ENCODE results near the gene P4HTM.

DNA sequence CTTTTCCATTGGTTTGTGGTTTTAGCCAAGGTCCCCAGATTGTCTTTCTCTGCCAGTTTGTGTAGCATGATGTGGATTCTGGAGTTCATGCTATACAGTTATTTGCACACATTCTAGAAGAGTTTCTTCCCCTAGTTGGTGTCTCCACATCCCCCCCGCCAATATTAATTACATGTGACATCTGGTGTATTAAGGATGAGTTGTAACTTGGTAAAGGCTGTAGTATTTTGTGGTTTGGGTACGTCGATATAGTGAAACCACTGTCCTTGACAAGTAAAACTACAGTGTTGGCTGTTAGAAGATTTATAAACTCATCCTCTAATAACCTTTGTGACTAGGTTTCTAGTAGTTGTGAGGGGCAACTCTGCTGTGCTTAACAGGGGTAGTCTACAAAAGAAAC is 23.7 kb upstream of the P4HTM start:
- TF ChIP-seq, protein P1, sequence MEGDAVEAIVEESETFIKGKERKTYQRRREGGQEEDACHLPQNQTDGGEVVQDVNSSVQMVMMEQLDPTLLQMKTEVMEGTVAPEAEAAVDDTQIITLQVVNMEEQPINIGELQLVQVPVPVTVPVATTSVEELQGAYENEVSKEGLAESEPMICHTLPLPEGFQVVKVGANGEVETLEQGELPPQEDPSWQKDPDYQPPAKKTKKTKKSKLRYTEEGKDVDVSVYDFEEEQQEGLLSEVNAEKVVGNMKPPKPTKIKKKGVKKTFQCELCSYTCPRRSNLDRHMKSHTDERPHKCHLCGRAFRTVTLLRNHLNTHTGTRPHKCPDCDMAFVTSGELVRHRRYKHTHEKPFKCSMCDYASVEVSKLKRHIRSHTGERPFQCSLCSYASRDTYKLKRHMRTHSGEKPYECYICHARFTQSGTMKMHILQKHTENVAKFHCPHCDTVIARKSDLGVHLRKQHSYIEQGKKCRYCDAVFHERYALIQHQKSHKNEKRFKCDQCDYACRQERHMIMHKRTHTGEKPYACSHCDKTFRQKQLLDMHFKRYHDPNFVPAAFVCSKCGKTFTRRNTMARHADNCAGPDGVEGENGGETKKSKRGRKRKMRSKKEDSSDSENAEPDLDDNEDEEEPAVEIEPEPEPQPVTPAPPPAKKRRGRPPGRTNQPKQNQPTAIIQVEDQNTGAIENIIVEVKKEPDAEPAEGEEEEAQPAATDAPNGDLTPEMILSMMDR (IDR thresholded peaks at IDR 0.05) = no peak
- TF ChIP-seq POLR2A (IDR thresholded peaks at IDR 0.05) = no peak

Data from Peyer's patch (tissue), 4 donors.